GM18519 (cell line): ENCODE results near the gene SUPT4H1.

Source experiments
- ATAC-seq: cut with Tn5 transposase; IDR thresholded peaks from one replicate; pipeline ENCODE4 v1.9.1; 2021; ENCODE audit warnings: mild to moderate bottlenecking, moderate library complexity; ENCODE audit not compliant: unreplicated experiment, low FRiP score

SUPT4H1 gene

DNA sequence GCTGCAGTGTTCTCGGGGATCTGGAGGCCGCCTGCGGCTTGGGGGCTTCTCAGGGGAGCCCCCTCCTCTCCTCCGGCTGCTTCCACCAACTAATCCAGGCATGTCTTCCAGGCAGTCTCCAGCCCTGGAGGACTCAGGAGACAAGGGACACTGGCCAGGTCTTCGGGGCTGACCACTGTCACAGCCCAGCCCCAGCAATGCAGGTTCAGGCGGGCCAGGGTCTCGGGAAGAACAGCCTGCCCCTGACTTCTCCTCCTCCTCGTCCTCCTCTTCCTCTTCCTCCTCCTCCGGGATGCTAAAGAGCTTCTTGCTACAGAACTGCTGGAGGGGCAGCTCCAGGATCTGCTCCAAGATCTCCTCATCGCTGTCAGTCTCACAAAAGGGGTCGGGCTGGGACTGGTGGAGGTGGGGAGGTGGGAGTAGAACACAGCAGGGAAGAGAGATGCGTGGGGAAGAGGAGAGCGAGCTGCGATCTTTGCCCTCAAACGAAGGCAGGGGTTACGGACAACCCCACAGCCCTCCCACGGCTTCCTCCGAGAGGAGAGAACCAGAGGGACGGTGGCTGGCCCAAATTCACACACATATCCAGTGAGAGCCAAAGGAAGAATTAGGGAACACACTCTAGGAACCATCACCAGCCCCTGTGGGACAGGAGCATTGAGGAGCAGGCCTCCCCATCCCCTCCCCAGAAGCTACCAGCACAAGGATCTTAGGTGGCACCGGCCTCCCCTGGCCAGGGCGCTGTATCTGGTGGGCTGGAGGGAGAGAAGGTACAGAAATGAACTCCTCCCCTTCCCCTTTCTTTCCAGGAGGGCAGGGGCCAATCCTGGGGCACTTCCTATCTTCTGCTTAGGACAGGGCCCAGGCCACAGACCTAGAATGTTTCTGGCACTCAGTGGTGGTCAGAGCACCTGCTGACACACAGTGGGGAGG lies 42.8 kb downstream of the SUPT4H1 start:
- ATAC-seq: no peak

DNA sequence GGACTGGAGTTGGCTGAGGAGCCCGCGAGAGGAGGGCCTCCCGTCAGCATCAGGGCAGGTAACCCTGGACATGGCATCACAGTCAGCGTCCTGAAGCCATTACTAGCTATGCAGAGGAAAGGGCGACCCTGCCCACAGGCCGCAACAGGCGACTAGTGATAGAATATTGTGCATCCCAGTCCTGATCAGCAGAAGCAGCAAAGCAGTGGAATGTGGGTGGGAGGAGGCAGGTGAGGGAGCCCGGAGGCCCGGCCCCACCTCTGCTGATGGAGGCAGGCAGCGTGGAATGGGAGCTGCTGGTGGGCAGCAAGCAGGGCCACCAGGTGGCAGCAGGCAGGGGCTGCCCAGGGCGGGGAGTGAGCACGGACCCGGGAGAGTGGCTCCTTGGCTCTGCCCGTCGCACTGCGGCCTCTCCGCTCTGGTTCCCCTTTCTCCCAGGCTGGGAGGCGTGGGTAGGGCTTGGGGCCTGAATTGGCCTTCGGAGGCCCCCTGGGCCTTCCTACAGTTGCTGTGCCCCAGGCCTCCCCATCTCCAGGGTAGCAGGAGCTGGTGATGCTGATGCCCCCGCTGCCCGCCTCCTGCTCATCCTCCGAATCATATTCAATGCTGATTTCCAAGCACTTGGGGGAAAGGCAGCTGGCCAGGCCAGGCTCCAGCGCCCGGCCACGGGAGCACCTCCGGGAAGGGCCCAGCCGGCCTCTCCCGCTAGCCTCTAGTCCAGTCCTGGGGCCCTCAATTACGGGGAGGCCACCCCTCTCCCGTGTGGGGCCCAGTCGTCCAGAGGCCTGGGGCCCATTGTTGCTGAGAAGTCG lies 43.6 kb downstream of the SUPT4H1 start:
- ATAC-seq: no peak

DNA sequence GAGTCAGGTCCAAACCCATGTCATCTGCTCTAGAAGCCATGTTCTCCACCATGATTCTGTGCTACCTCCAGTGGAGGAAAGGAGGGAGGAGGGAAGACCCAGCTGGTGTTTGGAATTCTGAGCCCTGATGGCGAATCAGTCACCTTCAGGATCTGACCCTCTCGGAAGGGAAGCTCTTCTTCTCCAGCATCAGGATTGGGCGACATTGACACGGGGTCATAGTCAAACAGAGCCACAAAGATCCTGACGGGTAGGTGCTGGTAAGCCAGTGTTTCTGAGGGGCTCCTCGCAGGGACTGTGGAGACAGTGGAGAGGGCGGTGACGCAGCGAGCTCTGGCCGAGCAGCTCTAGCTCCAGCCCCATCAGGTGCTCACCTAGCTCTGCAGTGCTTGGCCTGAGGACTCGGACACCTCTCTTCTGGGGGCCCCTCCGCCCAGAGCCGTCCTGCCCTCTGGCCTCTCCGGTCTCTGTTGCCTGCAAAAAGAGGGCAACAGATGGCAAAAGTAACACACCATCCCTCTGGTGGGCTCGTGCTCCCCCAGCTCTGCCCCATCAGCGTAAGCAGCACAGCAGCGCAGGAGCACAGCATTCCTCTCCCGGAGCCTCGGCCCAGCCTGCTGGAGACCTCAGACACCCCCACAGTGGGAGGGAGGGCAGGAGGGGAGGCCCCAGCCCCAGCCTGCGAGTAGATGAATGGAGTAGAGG lies 44.4 kb downstream of the SUPT4H1 start:
- no peak for ATAC-seq

GRCh38 chr17:58306131-58306951 lies 45.7 kb downstream of the SUPT4H1 start:
- no peak for ATAC-seq

GRCh38 chr17:58305626-58306025 lies 46.4 kb downstream of the SUPT4H1 start:
- ATAC-seq: no peak

DNA sequence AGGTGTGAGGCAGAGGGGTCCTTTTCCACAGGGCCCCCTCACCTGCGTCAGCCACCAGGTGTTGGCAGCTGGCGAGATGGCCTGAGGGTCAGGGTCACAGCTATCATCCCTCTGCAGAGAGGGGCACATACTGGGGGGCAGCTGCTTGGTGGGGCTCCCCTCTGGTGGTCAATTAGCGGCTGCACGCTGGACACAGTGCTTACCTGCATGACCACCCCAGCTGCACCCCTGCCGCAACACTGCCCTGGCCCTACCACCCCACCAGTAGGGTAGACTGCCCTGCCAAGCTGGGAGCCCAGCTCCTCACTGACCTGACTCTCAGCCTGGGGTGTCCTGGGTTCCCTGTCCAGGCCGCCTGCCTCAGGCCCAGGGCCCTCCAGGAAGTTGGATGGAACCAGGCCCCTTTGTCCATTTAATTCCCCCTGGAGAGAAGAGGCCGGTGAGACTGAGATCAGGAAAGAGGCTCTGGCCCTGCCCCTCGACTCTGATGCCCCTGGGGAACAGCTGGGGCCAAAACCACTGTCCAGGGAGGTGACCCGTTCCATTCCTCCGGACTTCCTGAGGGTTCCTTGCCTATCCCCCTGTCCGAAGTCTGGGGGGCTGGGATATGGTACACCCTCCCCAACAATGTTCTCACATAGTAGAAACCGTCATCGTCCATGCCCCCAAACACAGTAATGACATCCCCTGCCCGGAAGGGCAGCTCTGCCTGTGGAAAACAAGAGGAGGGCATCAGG lies 47.1 kb downstream of the SUPT4H1 start:
- ATAC-seq: no peak

DNA sequence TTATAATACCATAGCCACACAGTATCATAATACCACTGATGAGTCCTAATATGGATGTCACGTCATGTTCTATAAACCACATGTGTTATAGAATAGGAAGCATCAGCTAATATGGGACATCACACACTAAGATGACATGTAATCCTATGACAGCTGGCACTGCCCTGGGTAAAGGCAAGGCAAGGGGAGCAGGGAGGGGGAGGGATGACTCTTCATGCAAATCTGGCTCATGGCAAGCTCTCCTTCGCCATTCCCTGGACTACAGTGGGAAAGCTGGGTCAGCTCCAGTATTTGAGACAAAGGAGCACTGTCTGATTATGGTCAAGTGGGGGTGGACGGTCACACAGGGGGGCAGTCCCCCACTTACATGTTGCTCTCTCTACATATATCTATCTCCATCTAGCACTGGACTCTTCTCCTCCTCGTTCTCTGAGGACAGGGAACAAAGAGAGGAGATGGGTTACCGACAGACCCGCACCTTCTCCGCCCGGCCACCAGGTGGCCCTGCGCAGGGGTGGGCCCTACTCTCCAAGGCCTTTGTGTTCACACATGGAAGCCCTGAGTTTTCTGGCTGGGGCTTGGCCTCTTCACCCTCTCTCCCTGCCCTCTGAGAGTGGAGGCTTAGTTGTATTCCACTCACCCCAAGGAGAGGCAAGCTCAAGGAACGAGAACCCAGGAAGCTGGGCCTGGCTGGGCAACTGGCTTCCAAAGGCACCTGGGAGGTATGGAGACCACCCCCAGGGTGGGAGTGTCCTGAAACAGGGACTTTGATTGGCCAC lies 47.8 kb downstream of the SUPT4H1 start:
- no peak for ATAC-seq

GRCh38 chr17:58302919-58303585 lies 48.9 kb downstream of the SUPT4H1 start:
- no peak for ATAC-seq

DNA sequence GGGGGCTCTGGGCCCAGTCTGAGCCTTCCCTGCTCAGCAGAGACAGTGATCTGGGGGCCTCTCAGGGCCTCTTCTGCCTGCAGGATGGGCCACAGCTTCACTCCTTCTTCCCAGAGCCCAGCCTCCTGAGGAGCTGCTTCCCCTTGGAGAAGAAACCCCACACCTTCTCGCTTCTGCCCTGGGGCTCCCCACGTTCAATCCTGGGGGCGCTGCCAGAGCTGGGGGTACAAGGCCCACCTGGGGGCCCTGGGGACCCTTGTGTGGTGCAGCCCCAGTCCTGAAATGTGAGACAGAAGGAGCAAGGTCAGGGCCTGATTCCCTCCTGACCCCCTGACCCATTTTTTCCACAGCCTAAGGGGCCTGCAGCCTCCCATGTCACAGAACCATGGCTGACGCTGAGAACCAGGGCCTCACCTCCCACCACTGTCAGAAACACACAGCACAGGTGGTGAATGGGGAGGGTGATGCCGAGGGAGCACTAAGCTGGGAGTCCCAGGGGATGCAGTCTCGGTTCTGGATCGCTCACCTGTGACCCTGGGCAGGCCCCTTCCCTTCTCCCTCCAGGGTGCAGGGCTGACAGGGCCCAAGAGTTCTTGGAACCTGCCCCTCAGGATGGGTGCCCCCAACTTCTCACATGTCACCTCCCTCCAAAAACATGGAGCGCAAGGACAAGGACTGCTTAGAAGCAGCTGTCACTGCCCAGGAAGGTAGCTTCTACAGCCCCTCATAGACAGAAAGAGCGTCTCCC lies 49.7 kb downstream of the SUPT4H1 start:
- ATAC-seq: no peak

DNA sequence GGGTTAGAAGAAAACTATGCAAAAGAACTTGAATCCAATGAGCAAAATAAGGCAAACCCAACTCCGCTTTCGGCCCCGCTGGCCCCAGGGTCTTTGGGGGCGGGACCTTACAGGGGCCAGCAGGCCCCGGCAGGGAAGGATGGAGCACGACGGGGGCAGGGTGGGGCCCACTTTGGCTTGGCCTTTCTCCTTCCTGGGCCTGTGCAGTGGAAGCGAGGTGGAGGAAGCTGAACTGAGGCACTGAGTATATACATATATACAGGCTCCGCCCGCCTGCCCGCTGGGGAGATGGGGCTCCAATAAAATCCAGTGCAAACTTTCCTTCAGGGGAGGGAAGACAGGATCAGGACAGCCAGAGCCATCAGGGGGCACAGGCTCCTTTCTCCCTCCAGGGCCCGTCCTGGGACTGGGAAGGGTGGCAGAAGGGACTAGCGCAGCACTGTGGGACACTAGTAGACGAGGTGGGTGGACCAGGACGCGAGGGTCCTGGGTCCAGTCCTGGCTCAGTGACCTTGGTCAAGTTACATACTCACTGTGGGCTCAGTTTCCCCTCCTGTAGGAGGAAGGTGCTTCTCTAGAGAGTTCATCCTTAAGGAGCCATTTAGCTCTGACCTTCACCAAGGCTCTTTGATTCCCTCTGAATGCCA lies 50.4 kb downstream of the SUPT4H1 start:
- no peak for ATAC-seq

GRCh38 chr17:58300336-58300735 lies 51.7 kb downstream of the SUPT4H1 start:
- no peak for ATAC-seq
